Activated naive CD8-positive, alpha-beta T cell treated with anti-CD3 and anti-CD28 coated beads for 36 hours (primary cell): ENCODE results near the gene DNAI7. TPM values are rescaled to one million over a fixed set of nuclear protein-coding genes. Genes with fewer than 3 reads are reported as not detected.
A peak's percentile ranks its signal among the peaks of the same experiment; 100 is the strongest.

Source experiments
- DNase-seq: peaks from one replicate; pipeline ENCODE4 v3.0.0; 2021
- H3K27ac Mint-ChIP-seq: one replicate; pipeline ENCODE4 v1.8.0; 2022; ENCODE audit warnings: mild to moderate bottlenecking, moderate library complexity, mixed read lengths
- H3K27me3 Mint-ChIP-seq: one replicate; pipeline ENCODE4 v1.8.0; 2022; ENCODE audit warnings: mild to moderate bottlenecking, mixed read lengths
- H3K36me3 Mint-ChIP-seq: one replicate; pipeline ENCODE4 v1.8.0; 2021; ENCODE audit warnings: mild to moderate bottlenecking, mixed read lengths
- H3K4me1 Mint-ChIP-seq: one replicate; pipeline ENCODE4 v1.8.0; 2021; ENCODE audit warnings: mixed read lengths
- H3K4me3 Mint-ChIP-seq: one replicate; pipeline ENCODE4 v1.8.0; 2022; ENCODE audit warnings: mild to moderate bottlenecking, moderate library complexity, mixed read lengths
- H3K9me3 Mint-ChIP-seq: one replicate; pipeline ENCODE4 v1.8.0; 2022; ENCODE audit warnings: mixed read lengths
- total RNA-seq, 2 experiments: library from RNA; stranded (reverse); gene quantifications; one replicate each; pipeline ENCODE4 v1.2.3, GENCODE V29; 2021

DNAI7 gene
- total RNA-seq, 2 experiments from 2014 or later: not detected

DNA sequence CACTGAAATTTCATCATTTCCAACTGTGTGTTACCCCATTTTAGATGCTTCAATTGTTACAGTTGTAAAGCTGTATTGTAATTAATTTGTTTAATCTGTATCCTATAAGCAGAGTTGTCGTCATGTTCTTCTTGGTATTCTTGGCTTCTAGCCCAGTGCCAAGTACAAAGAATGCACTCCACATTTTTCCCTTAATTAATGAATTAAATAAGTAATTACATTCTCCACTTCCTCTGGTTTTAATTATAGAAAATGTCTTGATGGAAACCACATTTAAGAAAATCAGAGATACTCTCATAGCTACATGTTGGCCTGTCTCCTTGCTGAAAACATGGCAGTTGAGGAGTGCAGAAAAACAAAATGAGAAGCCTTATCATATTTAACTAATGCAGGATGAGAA, 746 bp downstream of the DNAI7 start:
- H3K27me3 Mint-ChIP-seq: no peaks in the 10 kb centered on the region
- peak overlapping the region; percentile 87 for H3K4me3 Mint-ChIP-seq
- H3K36me3 Mint-ChIP-seq: no peaks in the 10 kb centered on the region
- peaks cover 19% of the 10 kb centered on the region for H3K4me1 Mint-ChIP-seq
- DNase-seq: no peak
- H3K9me3 Mint-ChIP-seq: no peaks in the 10 kb centered on the region
- peak overlapping the region; percentile 94 for H3K27ac Mint-ChIP-seq

DNA sequence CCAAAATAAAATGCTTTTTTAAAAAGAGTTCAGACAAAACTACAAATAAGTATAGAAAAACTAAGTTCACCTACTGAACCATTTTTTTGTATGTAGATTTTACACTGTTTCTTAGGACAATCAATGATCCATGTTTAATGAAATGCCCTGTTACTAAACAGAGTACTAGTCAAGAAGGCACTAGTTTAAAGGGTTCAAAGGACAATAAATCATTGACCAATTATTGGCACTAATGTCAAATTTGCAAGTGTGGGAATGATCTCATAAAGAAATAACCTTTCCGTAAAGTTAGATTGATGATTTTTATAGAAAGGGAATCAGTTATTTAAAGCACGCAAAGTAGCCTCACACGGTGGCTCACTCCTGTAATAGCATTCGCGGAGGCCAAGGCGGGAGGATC, 4.2 kb downstream of the DNAI7 start:
- no peak overlapping the region for H3K4me3 Mint-ChIP-seq
- H3K27ac Mint-ChIP-seq: no peak overlapping the region
- no peaks in the 10 kb centered on the region for H3K27me3 Mint-ChIP-seq
- H3K4me1 Mint-ChIP-seq: peaks cover 27% of the 10 kb centered on the region
- peaks cover 1% of the 10 kb centered on the region for H3K36me3 Mint-ChIP-seq
- no peaks in the 10 kb centered on the region for H3K9me3 Mint-ChIP-seq
- DNase-seq: no peak

GRCh38 chr12:25189656-25190055, 5.3 kb downstream of the DNAI7 start:
- H3K27ac Mint-ChIP-seq: no peak overlapping the region

GRCh38 chr12:25187781-25188180, 7.2 kb downstream of the DNAI7 start:
- Mint-ChIP-seq H3K4me1 (peaks cover 24% of the 10 kb centered on the region), H3K27ac (no peak overlapping the region), H3K36me3 (peaks cover 1% of the 10 kb centered on the region), H3K4me3 (no peak overlapping the region), H3K27me3 (no peaks in the 10 kb centered on the region), H3K9me3 (peaks cover 6% of the 10 kb centered on the region)
- no peak for DNase-seq

More at GRCh38 chr12:25189656-25190055, 5.3 kb downstream of the DNAI7 start:
- peaks cover 19% of the 10 kb centered on the region for H3K4me1 Mint-ChIP-seq
- no peak overlapping the region for H3K4me3 Mint-ChIP-seq
- peaks cover 1% of the 10 kb centered on the region for H3K36me3 Mint-ChIP-seq
- no peaks in the 10 kb centered on the region for H3K27me3 Mint-ChIP-seq
- H3K9me3 Mint-ChIP-seq: no peaks in the 10 kb centered on the region
- no peak for DNase-seq

GRCh38 chr12:25186788-25187402, 8.1 kb downstream of the DNAI7 start:
- H3K27me3 Mint-ChIP-seq: no peaks in the 10 kb centered on the region
- no peak for DNase-seq
- H3K36me3 Mint-ChIP-seq: peaks cover 1% of the 10 kb centered on the region
- H3K27ac Mint-ChIP-seq: peak overlapping the region; percentile 76
- H3K4me1 Mint-ChIP-seq: peaks cover 25% of the 10 kb centered on the region
- H3K9me3 Mint-ChIP-seq: peaks cover 6% of the 10 kb centered on the region
- H3K4me3 Mint-ChIP-seq: peak overlapping the region; percentile 69

DNA sequence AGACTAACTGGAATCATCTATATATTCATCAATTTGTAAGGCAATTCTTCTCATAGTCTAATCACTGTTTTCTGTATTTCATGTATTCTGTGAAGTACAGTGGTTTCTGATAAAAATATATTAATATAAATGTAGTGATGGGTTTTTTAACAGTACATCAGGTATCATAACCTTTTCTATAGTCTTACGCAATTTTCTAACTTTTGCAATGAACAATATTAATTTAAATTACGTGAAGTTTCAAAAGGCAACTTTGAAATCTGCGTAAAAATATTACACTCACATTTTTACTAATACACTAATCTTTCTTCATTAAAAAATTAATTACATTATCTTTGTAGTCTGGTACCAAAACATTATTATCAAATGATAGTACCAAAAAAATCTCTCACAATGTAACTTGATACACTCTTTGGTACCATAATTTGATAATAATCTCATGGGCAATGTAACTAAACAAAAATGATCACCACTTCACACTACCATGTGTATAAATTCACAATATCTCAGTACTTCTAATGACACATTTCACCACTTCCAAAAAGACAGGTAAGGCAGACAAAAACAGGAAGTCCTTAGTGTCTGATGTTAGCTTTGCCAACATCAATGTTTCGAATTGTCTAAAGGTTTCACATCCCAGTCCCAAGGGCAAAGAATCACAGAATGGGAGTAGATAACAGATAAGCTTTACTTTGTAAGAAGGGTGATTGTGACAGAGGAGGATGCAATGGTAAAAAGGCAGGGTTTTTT, 8.7 kb downstream of the DNAI7 start:
- H3K36me3 Mint-ChIP-seq: peaks cover 1% of the 10 kb centered on the region
- DNase-seq: no peak
- peak overlapping the region; percentile 76 for H3K27ac Mint-ChIP-seq
- H3K4me1 Mint-ChIP-seq: peaks cover 25% of the 10 kb centered on the region
- H3K27me3 Mint-ChIP-seq: no peaks in the 10 kb centered on the region
- peak overlapping the region; percentile 23 for H3K4me3 Mint-ChIP-seq
- H3K9me3 Mint-ChIP-seq: peaks cover 6% of the 10 kb centered on the region

GRCh38 chr12:25184132-25184531, 10.8 kb downstream of the DNAI7 start:
- Mint-ChIP-seq H3K27ac (peak overlapping the region; percentile 6), H3K36me3 (peaks cover 1% of the 10 kb centered on the region), H3K4me1 (peaks cover 25% of the 10 kb centered on the region), H3K9me3 (peaks cover 10% of the 10 kb centered on the region), H3K4me3 (no peak overlapping the region), H3K27me3 (no peaks in the 10 kb centered on the region)
- no peak for DNase-seq

DNA sequence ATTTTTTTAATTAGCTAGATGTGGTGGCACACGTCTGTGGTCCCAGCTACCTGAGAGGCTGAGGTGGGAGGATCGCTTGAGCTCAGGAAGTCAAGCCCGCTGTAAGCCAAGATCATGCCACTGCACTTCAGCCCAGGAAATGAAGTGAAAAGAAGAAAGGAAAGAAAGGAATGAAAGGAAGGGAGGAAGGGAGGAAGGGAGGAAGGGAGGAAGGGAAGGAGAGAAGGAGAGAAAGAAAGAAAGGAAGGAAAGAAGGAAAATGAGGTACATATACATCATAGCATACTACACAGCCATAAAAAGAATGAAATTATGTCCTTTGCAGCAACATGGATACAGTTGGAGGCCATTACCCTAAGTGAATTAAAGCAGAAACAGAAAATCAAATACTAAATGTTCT, 12.2 kb downstream of the DNAI7 start:
- DNase-seq: no peak
- no peak overlapping the region for H3K4me3 Mint-ChIP-seq
- no peak overlapping the region for H3K27ac Mint-ChIP-seq
- peaks cover 10% of the 10 kb centered on the region for H3K9me3 Mint-ChIP-seq
- peaks cover 1% of the 10 kb centered on the region for H3K36me3 Mint-ChIP-seq
- H3K4me1 Mint-ChIP-seq: peaks cover 24% of the 10 kb centered on the region
- H3K27me3 Mint-ChIP-seq: no peaks in the 10 kb centered on the region

DNA sequence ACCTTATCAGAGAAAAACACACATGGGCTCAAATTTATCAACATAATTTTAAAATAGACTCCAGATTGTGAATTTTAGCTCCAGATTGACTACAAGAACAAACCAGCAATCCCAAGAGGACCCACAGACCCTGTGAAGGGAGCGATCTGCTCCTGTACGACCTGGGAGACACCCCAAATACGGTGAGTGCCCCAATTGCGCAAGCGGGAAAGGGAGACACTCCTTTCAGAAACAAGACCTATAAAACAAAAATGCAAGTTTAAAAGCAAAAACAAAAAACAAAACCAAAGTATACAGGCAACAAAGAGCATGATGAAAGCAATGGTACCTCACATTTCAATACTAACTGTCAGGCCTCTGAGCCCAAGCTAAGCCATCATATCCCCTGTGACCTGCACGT, 32.1 kb downstream of the DNAI7 start:
- H3K27ac Mint-ChIP-seq: no peak overlapping the region
- no peaks in the 10 kb centered on the region for H3K36me3 Mint-ChIP-seq
- no peak overlapping the region for H3K4me3 Mint-ChIP-seq
- no peaks in the 10 kb centered on the region for H3K4me1 Mint-ChIP-seq
- no peaks in the 10 kb centered on the region for H3K9me3 Mint-ChIP-seq
- no peak for DNase-seq
- H3K27me3 Mint-ChIP-seq: no peaks in the 10 kb centered on the region

GRCh38 chr12:25156061-25156460, 38.9 kb downstream of the DNAI7 start:
- no peak for DNase-seq
- no peaks in the 10 kb centered on the region for H3K27me3 Mint-ChIP-seq
- peaks cover 8% of the 10 kb centered on the region for H3K4me1 Mint-ChIP-seq
- H3K9me3 Mint-ChIP-seq: no peaks in the 10 kb centered on the region
- no peaks in the 10 kb centered on the region for H3K36me3 Mint-ChIP-seq
- H3K27ac Mint-ChIP-seq: no peak overlapping the region
- no peak overlapping the region for H3K4me3 Mint-ChIP-seq

DNA sequence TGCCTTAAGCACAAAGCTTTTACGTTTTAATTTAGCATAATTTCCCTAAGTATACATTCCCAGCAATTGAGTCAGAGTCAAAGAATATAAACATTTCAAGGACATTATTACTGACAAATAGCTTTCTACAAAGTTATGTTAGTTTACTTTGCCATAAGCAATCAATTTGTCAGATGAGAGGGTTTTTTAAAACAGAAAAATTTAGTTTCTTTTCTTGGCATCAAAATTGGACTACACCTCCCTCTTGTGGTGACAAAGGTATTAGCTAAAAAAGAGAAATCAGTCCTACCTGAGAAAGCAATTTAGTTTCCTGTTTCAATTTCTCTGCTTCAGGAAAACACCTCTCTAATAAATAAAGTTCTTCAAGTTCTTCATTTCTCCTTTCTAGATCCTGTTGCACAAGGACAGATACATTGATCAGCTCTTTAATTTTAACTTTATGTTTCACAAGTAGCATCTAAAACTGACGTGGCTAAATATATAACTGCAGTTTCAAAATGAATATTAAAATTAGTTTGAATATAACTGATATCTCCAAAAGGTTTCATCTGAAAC, 39.9 kb downstream of the DNAI7 start:
- no peak overlapping the region for H3K27ac Mint-ChIP-seq
- H3K27me3 Mint-ChIP-seq: no peaks in the 10 kb centered on the region
- no peaks in the 10 kb centered on the region for H3K9me3 Mint-ChIP-seq
- H3K4me3 Mint-ChIP-seq: no peak overlapping the region
- no peak for DNase-seq
- H3K36me3 Mint-ChIP-seq: no peaks in the 10 kb centered on the region
- peaks cover 8% of the 10 kb centered on the region for H3K4me1 Mint-ChIP-seq

DNA sequence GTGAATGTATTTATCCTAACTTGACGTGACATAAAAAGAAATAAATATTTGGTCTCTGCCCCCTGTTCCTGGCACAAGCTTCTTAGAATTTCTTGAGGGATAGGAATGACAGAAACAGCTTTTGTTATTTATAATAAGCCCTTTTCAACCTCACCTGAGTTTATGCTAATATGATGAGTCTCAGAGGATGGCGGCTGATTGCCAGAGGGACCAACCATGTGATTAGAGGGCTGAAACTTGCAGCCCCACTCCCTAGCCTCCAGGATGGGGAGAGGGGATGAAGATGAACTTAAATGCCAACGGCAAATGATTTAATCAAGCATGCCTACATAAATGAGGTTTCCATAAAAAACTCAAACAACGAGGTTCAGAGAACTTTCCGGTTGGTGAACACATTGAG, 42.9 kb downstream of the DNAI7 start:
- Mint-ChIP-seq H3K27ac (no peak overlapping the region), H3K4me3 (no peak overlapping the region), H3K36me3 (no peaks in the 10 kb centered on the region), H3K4me1 (peaks cover 8% of the 10 kb centered on the region), H3K9me3 (no peaks in the 10 kb centered on the region), H3K27me3 (no peaks in the 10 kb centered on the region)
- DNase-seq: no peak

DNA sequence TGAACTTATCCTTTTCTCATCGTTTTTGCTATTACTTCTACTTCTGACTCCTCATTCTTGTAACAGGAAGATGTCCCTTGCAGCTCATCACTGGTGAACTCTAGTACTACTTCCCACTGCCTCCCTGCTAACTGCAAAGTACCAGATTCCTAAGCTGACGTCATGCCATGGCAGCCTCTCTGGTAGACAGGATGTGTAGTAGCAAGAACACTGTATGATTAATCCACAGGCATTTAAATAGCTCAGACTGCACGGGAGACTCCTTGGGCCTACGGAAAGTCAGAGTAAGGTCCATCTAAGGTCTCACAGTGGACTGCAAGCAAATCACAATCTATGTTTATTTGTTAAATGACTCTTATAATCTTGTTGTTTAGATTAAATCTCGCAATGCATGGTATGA, 43.5 kb downstream of the DNAI7 start:
- Mint-ChIP-seq H3K9me3 (no peaks in the 10 kb centered on the region), H3K4me3 (no peak overlapping the region), H3K36me3 (no peaks in the 10 kb centered on the region), H3K4me1 (peaks cover 10% of the 10 kb centered on the region), H3K27ac (no peak overlapping the region), H3K27me3 (no peaks in the 10 kb centered on the region)
- DNase-seq: no peak

DNA sequence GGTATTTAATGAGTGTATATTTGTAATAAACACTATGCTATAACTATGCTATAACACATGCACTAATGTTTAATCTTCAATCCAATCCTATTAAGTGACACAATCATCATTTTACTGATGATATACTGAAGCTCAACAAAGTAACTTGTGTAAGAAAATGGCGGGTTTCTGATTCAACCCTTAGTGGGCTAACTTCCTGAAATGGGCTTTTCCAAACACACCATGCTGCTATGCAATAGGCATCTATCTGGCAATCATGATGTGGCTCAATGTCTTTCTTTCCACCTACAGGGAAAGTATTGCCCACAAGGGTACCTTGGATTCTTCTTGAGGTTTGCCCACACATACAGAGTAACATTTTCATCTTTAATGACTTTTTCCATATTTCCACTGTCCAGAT, 48.3 kb downstream of the DNAI7 start:
- no peaks in the 10 kb centered on the region for H3K9me3 Mint-ChIP-seq
- H3K27me3 Mint-ChIP-seq: no peaks in the 10 kb centered on the region
- H3K27ac Mint-ChIP-seq: no peak overlapping the region
- no peaks in the 10 kb centered on the region for H3K36me3 Mint-ChIP-seq
- peaks cover 2% of the 10 kb centered on the region for H3K4me1 Mint-ChIP-seq
- H3K4me3 Mint-ChIP-seq: no peak overlapping the region
- DNase-seq: no peak

DNA sequence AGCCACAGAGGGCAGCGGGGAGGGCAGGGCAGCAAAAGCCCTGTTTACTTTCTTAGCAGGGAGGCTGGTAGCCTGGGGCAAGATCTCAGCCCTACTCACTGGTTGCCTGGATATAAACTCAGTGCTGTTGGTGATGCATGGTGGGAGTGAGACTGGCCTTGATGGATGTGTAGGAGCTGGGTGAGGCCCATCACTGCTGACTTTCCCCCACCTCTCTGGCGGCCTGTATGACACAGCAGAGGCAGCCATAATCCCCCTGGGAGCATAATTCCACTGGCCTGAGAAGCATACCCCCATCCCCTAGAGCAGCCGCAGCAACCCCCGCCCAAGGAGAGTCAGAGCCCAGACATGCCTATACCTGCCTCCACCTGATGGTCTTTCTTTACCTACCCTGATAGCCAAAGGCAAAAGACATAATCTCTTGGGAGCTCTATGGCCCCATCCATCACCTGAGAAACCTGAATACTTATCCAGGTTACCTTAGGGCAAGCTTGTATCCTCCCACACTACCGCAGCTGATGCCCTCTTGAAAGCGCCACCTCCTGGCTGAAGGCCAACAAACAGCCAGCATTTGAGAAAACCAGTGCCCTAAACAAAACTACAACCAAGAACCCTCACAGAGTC, 59.3 kb downstream of the DNAI7 start:
- H3K27me3 Mint-ChIP-seq: no peaks in the 10 kb centered on the region
- H3K4me1 Mint-ChIP-seq: no peaks in the 10 kb centered on the region
- H3K4me3 Mint-ChIP-seq: no peak overlapping the region
- H3K27ac Mint-ChIP-seq: no peak overlapping the region
- no peak for DNase-seq
- no peaks in the 10 kb centered on the region for H3K36me3 Mint-ChIP-seq
- H3K9me3 Mint-ChIP-seq: no peaks in the 10 kb centered on the region
